ENCODE results near the gene MRPL53. TPM values are rescaled to one million over a fixed set of nuclear protein-coding genes. Genes with fewer than 3 reads are reported as not detected.
A peak's percentile ranks its signal among the peaks of the same experiment; 100 is the strongest.

MRPL53 gene
- total and polyA plus RNA-seq, 2 of the 13 experiments (the other 11 are each of a cell fraction or from before 2014, with no cell fraction given) = 34.3 to 51.9 TPM

DNA sequence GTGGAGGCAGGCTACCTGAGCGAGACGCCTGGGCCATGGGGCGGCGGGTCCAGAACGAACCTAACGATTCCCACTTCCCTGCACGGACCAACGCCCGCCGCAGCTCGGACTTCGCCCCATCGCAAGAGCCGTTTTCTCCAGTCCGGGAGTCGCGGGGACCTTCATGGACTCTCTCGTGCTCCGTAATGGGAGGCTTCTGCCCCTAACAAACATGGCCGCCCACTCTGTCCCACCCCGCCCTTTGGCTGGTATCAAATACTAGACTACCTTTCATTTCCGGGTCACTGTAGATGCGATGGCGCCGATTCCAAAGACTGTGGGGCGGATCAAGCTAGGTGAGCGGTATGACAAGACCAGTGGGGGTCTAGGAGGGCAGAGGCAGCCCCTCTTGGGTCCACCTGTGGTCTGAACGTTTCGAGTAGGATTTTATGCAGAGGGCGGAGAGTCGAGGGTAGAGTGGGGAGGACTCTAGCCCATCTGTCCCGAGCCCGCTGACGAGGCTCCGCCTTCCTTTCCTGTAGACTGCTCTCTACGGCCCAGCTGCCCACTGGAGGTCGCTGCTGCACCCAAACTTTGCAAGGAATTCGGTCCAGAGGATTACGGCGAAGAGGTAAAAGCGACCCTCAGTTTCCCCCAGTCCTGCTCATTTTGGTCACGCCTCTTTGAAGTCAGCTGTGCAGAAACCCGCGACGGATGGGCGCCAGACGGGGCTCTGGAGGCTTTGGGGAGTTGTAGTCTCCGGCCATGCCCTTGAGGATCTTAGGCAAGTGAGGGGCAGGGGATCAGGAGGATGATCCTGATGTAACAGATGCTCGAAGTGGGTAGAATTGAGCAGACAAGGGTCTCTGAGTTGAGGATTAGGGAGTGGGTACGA lies 10.6 kb upstream of the MRPL53 start, which contains the start of the genes CCDC142 and TTC31 (continued):
- TF ChIP-seq, protein P1, sequence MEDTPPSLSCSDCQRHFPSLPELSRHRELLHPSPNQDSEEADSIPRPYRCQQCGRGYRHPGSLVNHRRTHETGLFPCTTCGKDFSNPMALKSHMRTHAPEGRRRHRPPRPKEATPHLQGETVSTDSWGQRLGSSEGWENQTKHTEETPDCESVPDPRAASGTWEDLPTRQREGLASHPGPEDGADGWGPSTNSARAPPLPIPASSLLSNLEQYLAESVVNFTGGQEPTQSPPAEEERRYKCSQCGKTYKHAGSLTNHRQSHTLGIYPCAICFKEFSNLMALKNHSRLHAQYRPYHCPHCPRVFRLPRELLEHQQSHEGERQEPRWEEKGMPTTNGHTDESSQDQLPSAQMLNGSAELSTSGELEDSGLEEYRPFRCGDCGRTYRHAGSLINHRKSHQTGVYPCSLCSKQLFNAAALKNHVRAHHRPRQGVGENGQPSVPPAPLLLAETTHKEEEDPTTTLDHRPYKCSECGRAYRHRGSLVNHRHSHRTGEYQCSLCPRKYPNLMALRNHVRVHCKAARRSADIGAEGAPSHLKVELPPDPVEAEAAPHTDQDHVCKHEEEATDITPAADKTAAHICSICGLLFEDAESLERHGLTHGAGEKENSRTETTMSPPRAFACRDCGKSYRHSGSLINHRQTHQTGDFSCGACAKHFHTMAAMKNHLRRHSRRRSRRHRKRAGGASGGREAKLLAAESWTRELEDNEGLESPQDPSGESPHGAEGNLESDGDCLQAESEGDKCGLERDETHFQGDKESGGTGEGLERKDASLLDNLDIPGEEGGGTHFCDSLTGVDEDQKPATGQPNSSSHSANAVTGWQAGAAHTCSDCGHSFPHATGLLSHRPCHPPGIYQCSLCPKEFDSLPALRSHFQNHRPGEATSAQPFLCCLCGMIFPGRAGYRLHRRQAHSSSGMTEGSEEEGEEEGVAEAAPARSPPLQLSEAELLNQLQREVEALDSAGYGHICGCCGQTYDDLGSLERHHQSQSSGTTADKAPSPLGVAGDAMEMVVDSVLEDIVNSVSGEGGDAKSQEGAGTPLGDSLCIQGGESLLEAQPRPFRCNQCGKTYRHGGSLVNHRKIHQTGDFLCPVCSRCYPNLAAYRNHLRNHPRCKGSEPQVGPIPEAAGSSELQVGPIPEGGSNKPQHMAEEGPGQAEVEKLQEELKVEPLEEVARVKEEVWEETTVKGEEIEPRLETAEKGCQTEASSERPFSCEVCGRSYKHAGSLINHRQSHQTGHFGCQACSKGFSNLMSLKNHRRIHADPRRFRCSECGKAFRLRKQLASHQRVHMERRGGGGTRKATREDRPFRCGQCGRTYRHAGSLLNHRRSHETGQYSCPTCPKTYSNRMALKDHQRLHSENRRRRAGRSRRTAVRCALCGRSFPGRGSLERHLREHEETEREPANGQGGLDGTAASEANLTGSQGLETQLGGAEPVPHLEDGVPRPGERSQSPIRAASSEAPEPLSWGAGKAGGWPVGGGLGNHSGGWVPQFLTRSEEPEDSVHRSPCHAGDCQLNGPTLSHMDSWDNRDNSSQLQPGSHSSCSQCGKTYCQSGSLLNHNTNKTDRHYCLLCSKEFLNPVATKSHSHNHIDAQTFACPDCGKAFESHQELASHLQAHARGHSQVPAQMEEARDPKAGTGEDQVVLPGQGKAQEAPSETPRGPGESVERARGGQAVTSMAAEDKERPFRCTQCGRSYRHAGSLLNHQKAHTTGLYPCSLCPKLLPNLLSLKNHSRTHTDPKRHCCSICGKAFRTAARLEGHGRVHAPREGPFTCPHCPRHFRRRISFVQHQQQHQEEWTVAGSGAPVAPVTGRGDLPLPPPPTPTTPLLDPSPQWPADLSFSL (CRISPR knock-in tag; IDR thresholded peaks at IDR 0.05) = no peak
- TF ChIP-seq, protein P2, sequence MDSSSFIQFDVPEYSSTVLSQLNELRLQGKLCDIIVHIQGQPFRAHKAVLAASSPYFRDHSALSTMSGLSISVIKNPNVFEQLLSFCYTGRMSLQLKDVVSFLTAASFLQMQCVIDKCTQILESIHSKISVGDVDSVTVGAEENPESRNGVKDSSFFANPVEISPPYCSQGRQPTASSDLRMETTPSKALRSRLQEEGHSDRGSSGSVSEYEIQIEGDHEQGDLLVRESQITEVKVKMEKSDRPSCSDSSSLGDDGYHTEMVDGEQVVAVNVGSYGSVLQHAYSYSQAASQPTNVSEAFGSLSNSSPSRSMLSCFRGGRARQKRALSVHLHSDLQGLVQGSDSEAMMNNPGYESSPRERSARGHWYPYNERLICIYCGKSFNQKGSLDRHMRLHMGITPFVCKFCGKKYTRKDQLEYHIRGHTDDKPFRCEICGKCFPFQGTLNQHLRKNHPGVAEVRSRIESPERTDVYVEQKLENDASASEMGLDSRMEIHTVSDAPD (CRISPR knock-in tag; IDR thresholded peaks at IDR 0.05) = peak; percentile 83
- TF ChIP-seq TARDBP (CRISPR knock-in tag; IDR thresholded peaks at IDR 0.05) (peak; percentile 98), ZNF451 (CRISPR knock-in tag; IDR thresholded peaks at IDR 0.05) (peak; percentile 65; the same call in 1 of the 2 replicates), HNRNPUL1 (IDR thresholded peaks at IDR 0.05; ENCODE audit: low read depth, low read length) (no peak), RARA (CRISPR knock-in tag; IDR thresholded peaks at IDR 0.05) (peak; percentile 36), ZNF232 (CRISPR knock-in tag; IDR thresholded peaks at IDR 0.05; ENCODE audit: borderline replicate concordance) (no peak; the same call in 1 of the 2 replicates), GABPB1 (CRISPR knock-in tag; IDR thresholded peaks at IDR 0.05) (peak; percentile 98), ZHX2 (IDR thresholded peaks at IDR 0.05; ENCODE audit: low read depth) (peak; percentile 92), ZHX2 (CRISPR knock-in tag; IDR thresholded peaks at IDR 0.05; ENCODE audit: borderline replicate concordance) (no peak), ONECUT2 (CRISPR knock-in tag; IDR thresholded peaks at IDR 0.05) (no peak)
- TF ChIP-seq, protein P3, sequence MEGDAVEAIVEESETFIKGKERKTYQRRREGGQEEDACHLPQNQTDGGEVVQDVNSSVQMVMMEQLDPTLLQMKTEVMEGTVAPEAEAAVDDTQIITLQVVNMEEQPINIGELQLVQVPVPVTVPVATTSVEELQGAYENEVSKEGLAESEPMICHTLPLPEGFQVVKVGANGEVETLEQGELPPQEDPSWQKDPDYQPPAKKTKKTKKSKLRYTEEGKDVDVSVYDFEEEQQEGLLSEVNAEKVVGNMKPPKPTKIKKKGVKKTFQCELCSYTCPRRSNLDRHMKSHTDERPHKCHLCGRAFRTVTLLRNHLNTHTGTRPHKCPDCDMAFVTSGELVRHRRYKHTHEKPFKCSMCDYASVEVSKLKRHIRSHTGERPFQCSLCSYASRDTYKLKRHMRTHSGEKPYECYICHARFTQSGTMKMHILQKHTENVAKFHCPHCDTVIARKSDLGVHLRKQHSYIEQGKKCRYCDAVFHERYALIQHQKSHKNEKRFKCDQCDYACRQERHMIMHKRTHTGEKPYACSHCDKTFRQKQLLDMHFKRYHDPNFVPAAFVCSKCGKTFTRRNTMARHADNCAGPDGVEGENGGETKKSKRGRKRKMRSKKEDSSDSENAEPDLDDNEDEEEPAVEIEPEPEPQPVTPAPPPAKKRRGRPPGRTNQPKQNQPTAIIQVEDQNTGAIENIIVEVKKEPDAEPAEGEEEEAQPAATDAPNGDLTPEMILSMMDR (CRISPR knock-in tag; IDR thresholded peaks at IDR 0.05) = peak; percentile 99

All from HepG2 (cell line).